DOHH2 (cell line): ENCODE measurements around the gene ANKRD30A.

ENCODE experiments used
- H3F3A ChIP-seq: fragments of 200-600 bp; sonication (generic), shearing (Covaris generic); 2 replicates; pipeline ENCODE4 v1.6.0; 2016; ENCODE audit warnings: antibody characterized with exemption, mild to moderate bottlenecking; ENCODE audit not compliant: control insufficient read depth, insufficient read depth
- H3K27ac ChIP-seq: fragments of 200-600 bp; sonication (generic); 2 replicates; pipeline ENCODE4 v1.5.1; 2014; ENCODE audit warnings: low read depth, mild to moderate bottlenecking, low read length, moderate library complexity
- H3K27me3 ChIP-seq: fragments of 200-600 bp; sonication (generic); 2 replicates; pipeline ENCODE4 v1.6.1; 2014; ENCODE audit warnings: mild to moderate bottlenecking, low read length, mixed read lengths; ENCODE audit not compliant: control insufficient read depth
- H3K36me3 ChIP-seq: fragments of 200-600 bp; sonication (generic); 2 replicates; pipeline ENCODE4 v1.6.1; 2014; ENCODE audit warnings: mild to moderate bottlenecking, low read length, moderate library complexity, mixed read lengths; ENCODE audit not compliant: control insufficient read depth
- H3K4me1 ChIP-seq: fragments of 200-600 bp; sonication (generic); 2 replicates; pipeline ENCODE4 v1.6.1; 2014; ENCODE audit warnings: mild to moderate bottlenecking, low read length, mixed read lengths; ENCODE audit not compliant: control insufficient read depth
- H3K4me2 ChIP-seq: fragments of 200-600 bp; sonication (generic); 2 replicates; pipeline ENCODE4 v1.6.0; 2014; ENCODE audit warnings: mild to moderate bottlenecking, low read length, moderate library complexity
- H3K4me3 ChIP-seq: fragments of 200-600 bp; sonication (generic); 2 replicates; pipeline ENCODE4 v1.5.1; 2014; ENCODE audit warnings: mild to moderate bottlenecking, low read length, mixed read lengths
- H3K79me2 ChIP-seq: fragments of 200-600 bp; sonication (generic); 2 replicates; pipeline ENCODE4 v1.6.1; 2014; ENCODE audit warnings: mild to moderate bottlenecking, low read length, mixed read lengths; ENCODE audit not compliant: control insufficient read depth
- H3K9me2 ChIP-seq: fragments of 200-600 bp; sonication (generic); replicated peaks from 2 replicates; pipeline ENCODE4 v1.6.1; 2014; ENCODE audit warnings: mild to moderate bottlenecking, low read length, mixed read lengths; ENCODE audit not compliant: control insufficient read depth
- H3K9me3 ChIP-seq: fragments of 200-600 bp; sonication (generic); 2 replicates; pipeline ENCODE4 v1.6.1; 2014; ENCODE audit warnings: antibody characterized with exemption, low read length, mixed read lengths; ENCODE audit not compliant: control insufficient read depth, insufficient read depth
- H4K20me1 ChIP-seq: fragments of 200-600 bp; sonication (generic); 2 replicates; pipeline ENCODE4 v1.6.0; 2014; ENCODE audit warnings: low read depth, mild to moderate bottlenecking, antibody characterized with exemption, low read length, moderate library complexity; ENCODE audit not compliant: control insufficient read depth, insufficient read depth
- EZH2phosphoT487 ChIP-seq: fragments of 200-600 bp; sonication (generic); IDR thresholded peaks from 2 replicates; pipeline ENCODE4 v1.6.1; 2017; ENCODE audit warnings: borderline replicate concordance, mild to moderate bottlenecking, antibody characterized with exemption, low read length, moderate library complexity, mixed read lengths
- TF ChIP-seq, protein P1 (sequence below): fragments of 200-600 bp; sonication (generic); IDR thresholded peaks from one replicate; pipeline ENCODE4 v1.5.1; 2014; ENCODE audit warnings: antibody characterized with exemption, mild to moderate bottlenecking, low read depth, low read length; ENCODE audit not compliant: poor library complexity, severe bottlenecking

The ANKRD30A gene

DNA sequence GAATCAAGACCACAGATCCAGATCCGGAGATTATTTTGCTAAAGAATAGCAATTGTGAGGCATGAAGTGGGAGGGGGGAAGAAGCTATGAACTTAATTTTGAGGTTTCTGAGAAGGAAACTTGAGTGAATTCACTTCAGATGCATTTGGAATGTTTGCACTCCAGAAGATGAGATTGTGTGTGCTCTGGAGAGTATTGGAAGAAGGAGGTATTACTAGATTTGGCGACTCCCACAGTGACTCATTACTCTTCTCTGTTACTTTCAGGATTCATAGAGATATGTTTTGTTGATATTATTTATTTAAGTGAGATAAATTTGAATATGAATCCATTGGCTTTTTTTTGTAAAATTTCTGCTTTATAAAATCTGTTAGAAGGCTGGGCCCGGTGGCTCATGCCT lies 80.7 kb downstream of the ANKRD30A start:
- Histone ChIP-seq H3K36me3 (no peaks in the 10 kb centered on the region), H3K79me2 (no peaks in the 10 kb centered on the region), H3K9me2 (no peaks in the 10 kb centered on the region), H3K27me3 (no peaks in the 10 kb centered on the region), H3K4me3 (no peak overlapping the region), H3K27ac (no peak overlapping the region), H3F3A (no peaks in the 10 kb centered on the region), H3K4me2 (no peak overlapping the region), H3K4me1 (no peaks in the 10 kb centered on the region), H3K9me3 (no peaks in the 10 kb centered on the region), H4K20me1 (no peaks in the 10 kb centered on the region)
- TF ChIP-seq EZH2phosphoT487: no peak
- TF ChIP-seq, protein P1, sequence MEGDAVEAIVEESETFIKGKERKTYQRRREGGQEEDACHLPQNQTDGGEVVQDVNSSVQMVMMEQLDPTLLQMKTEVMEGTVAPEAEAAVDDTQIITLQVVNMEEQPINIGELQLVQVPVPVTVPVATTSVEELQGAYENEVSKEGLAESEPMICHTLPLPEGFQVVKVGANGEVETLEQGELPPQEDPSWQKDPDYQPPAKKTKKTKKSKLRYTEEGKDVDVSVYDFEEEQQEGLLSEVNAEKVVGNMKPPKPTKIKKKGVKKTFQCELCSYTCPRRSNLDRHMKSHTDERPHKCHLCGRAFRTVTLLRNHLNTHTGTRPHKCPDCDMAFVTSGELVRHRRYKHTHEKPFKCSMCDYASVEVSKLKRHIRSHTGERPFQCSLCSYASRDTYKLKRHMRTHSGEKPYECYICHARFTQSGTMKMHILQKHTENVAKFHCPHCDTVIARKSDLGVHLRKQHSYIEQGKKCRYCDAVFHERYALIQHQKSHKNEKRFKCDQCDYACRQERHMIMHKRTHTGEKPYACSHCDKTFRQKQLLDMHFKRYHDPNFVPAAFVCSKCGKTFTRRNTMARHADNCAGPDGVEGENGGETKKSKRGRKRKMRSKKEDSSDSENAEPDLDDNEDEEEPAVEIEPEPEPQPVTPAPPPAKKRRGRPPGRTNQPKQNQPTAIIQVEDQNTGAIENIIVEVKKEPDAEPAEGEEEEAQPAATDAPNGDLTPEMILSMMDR: no peak

DNA sequence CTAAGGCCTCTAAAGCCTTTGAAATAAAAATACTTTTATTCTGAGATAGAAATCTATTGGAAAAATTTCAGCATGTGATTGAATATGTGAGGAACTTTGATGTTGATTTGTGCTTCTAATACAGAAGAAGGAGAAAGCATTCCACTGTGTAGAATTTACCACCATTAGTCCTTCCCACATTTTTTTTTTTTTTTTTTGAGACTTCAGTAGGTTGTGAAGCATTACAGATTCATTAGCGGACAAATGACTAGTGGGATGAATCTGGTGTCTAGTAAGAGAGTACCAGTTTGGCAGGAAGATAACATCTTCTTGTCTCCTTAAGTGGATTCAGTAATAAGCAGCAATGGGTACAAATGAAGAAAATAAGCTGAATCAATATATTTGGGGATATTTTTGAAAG lies 95.5 kb downstream of the ANKRD30A start:
- H3K36me3 ChIP-seq: no peaks in the 10 kb centered on the region
- no peak overlapping the region for H3K27ac ChIP-seq
- no peaks in the 10 kb centered on the region for H3K79me2 ChIP-seq
- H3K4me2 ChIP-seq: no peak overlapping the region
- no peaks in the 10 kb centered on the region for H3K27me3 ChIP-seq
- TF ChIP-seq EZH2phosphoT487: no peak
- TF ChIP-seq, protein P1: no peak
- no peaks in the 10 kb centered on the region for H3K9me2 ChIP-seq
- no peaks in the 10 kb centered on the region for H3F3A ChIP-seq
- H3K9me3 ChIP-seq: no peaks in the 10 kb centered on the region
- no peaks in the 10 kb centered on the region for H3K4me1 ChIP-seq
- no peak overlapping the region for H3K4me3 ChIP-seq
- H4K20me1 ChIP-seq: no peaks in the 10 kb centered on the region

DNA sequence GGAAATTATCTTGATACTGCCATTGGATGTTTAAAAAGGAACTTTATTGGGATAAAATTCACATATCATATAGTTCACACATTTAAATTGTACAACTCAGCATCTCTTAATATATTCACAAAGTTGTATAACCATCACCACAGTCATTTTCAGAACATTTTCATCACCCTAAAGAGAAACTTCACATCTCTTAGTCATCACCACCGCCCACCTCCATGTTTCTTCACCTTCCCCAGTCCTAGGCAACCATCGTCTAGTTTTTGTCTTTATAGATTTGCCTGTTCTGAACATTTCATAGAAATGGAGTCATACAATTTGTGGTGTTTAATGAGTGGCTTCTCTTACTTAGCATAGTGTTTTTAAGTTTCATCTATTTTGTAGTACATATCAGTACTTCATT lies 96.6 kb downstream of the ANKRD30A start:
- Histone ChIP-seq H3K9me2 (no peaks in the 10 kb centered on the region), H3K79me2 (no peaks in the 10 kb centered on the region), H3K36me3 (no peaks in the 10 kb centered on the region), H3K27me3 (no peaks in the 10 kb centered on the region), H3K4me3 (no peak overlapping the region), H3K27ac (no peak overlapping the region), H4K20me1 (no peaks in the 10 kb centered on the region), H3K4me1 (no peaks in the 10 kb centered on the region), H3F3A (no peaks in the 10 kb centered on the region), H3K4me2 (no peak overlapping the region), H3K9me3 (no peaks in the 10 kb centered on the region)
- TF ChIP-seq, protein P1: no peak
- no peak for TF ChIP-seq EZH2phosphoT487

DNA sequence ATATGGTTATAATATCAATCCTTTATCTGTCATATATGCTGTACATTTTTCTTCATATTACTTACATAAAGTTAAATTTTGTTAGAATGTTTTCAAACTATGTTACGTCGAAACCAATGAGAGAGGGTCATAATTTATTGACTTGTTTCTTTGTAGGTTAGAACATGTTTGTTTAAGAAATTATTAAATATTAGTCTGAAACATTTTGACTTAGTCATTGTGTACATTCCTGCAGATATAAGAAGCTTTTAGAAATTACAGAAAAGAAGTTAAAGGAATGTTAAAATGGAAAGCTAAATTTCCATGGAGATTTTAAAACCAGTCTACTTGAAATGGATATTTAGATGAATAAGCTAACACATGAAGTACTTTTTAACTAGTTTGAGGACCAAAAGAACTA lies 99.8 kb downstream of the ANKRD30A start:
- no peaks in the 10 kb centered on the region for H3K27me3 ChIP-seq
- no peaks in the 10 kb centered on the region for H3F3A ChIP-seq
- H3K27ac ChIP-seq: no peak overlapping the region
- H3K4me3 ChIP-seq: no peak overlapping the region
- H3K4me1 ChIP-seq: no peaks in the 10 kb centered on the region
- H3K79me2 ChIP-seq: no peaks in the 10 kb centered on the region
- H3K9me2 ChIP-seq: 0 out of 2 replicates have a peak, but pooled peaks cover 2% of the 10 kb centered on the region
- no peaks in the 10 kb centered on the region for H3K9me3 ChIP-seq
- H4K20me1 ChIP-seq: no peaks in the 10 kb centered on the region
- H3K36me3 ChIP-seq: no peaks in the 10 kb centered on the region
- TF ChIP-seq, protein P1: no peak
- no peak for TF ChIP-seq EZH2phosphoT487
- H3K4me2 ChIP-seq: no peak overlapping the region
